ENCODE results near the gene OSBPL10. TPM values are rescaled to one million over a fixed set of nuclear protein-coding genes. Genes with fewer than 3 reads are reported as not detected.
A peak's percentile ranks its signal among the peaks of the same experiment; 100 is the strongest.

Gene OSBPL10
- polyA plus RNA-seq, 10 donors, result 8.2 to 14.1 (median 9.7) TPM

DNA sequence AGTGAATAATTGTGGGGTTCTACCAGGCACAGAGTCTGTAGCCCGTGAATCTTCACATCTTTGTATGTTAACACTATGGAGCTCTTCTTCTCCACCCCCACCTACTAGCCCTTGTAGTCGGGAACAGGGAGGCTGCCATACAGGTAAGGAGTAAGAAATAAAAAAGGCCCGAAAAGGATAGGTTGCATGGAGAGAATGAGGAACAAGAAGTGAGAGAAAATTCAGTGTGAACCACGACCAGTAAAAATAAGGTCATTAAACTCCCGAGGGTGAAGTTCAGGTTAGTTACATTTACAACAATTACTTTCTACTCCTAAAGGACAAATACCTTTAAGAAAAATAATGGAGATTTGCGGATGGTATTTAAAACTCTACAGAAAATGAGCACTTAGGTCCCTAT, 53.3 kb downstream of the OSBPL10 start:
- DNase-seq, result no peak

DNA sequence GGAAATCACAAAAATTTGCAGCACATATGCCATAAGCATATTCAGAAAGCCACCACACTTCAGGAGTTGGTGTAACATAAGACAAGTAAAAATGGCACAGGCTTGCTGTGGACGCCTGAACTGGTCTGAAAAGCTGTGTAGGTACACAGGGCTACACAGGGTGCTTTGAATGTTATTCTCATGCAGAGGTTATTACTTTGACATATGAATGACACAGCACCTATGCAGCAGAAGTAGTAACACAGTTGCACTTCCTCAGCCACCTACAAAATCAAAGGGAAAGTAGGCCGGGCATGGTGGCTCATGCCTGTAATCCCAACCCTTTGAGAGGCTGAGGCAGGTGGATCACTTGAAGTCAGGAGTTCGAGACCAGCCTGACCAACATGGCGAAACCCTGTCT, 54.5 kb downstream of the OSBPL10 start:
- no peak for DNase-seq

DNA sequence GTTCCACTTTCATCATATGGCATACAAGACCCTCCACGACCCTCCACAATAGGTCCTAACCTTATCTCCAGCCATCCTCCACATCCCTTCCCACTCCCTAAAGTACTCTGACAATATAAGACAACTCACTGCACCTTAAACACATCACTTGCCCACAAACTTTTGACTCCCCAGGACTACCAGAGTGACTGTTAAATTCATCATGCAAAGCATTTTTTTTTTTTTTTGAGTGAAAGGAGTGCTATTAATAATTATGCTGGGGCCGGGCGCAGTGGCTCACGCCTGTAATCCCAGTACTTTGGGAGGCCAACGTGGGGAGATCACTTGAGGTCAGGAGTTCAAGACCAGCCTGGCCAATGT, 55.8 kb downstream of the OSBPL10 start:
- no peak for DNase-seq

GRCh38 chr3:31924610-31925270, 56.3 kb downstream of the OSBPL10 start:
- DNase-seq, result no peak

GRCh38 chr3:31922962-31923361, 58.1 kb downstream of the OSBPL10 start:
- DNase-seq, result no peak

- no peak for DNase-seq
Observed at GRCh38 chr3:31921837-31922236, 59.2 kb downstream of the OSBPL10 start.

DNA sequence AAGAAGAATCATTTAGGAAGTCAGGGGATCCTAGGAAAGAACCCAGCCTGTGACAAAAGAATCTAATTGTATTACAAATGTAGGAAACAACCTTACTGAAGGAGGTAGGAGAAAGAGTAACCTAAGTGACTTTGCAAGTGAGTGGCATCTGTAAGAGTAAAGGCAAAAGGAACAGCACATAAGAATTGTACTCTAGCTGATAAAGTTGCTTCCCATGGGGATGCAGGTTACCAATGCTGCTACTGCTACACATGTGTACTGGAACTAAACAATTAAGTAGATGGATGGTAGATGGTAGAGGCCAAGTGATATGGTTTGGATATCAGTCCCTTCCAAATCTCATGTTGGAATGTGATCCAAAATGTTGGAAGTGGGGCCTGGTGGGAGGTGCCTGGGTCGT, 60.8 kb downstream of the OSBPL10 start:
- DNase-seq, result no peak

- DNase-seq, result no peak
Observed at GRCh38 chr3:31919528-31919927, 61.5 kb downstream of the OSBPL10 start.

GRCh38 chr3:31918179-31919150, 62.6 kb downstream of the OSBPL10 start:
- peak in 1 of 3 donors; percentile 39 for DNase-seq

DNA sequence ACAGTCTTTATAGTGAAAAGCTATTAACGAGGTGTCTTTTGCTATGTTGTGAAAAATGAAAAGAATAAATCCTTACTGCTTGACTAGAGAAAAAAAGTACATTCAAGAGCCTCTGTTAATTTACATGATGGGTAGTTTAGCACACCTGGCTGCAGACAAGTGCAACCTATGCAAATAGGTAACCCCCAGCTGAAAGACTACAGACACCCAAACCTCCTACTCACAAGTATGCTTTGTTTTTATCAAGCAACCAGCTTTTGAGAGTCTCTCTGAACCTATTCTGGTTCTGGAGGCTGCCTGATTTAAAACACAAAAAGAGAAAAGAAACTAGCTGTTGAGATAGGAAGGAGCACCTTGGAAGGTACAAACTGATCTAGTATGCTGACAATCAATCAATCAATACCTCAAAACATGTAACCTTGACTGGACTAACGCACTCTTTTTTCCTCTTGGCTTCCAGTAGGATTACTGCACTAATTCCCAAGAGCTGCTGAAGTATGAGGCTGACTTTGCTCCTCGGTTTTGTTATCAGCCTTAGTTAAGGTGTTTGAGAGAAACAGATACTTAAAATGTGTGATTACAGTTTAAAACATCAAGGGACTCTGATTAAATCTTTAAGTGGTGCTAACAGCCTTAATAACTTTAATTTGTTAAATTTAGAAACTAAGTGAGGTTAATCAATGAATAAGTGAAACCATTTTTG, 63.6 kb downstream of the OSBPL10 start:
- DNase-seq, result peak in 1 of 3 donors; percentile 42

DNA sequence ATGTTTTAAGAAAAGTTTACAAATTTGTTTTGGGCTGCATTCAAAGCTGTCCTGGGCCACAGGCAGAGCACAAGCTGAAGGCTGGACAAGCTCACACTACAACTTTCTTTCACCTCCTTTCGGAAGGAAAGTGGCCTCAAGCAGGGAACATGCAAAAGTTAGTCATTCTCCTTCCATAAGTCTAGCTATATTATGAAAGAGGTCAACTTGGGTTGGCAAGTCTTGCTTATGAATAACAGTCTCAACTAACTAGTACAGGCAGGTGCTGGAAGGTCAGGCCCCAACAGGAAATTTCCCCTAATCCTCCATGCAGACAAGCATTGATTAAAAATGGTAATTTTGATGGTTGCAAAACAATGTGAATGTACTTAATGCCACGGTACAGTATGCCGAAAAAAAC, 69.4 kb downstream of the OSBPL10 start:
- DNase-seq, result no peak

DNA sequence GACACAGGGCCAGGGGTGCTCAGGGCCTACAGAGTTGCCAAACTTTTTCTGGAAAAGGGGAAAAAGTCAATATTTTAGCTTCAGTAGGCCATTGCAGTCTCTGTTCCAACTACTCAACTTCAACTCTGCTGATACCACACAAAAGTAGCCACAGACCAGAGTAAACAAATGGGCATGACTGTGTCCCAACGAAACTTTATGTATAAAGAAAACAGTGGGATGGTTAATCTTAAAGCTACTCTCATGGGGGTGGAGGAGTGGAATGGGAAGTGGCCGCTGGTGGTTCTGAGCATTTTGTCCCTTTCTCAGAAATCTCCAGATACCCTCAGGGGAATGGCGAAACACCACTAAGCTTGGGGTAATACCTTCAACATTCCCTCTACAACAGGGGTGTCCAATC, 69.9 kb downstream of the OSBPL10 start:
- no peak for DNase-seq

DNA sequence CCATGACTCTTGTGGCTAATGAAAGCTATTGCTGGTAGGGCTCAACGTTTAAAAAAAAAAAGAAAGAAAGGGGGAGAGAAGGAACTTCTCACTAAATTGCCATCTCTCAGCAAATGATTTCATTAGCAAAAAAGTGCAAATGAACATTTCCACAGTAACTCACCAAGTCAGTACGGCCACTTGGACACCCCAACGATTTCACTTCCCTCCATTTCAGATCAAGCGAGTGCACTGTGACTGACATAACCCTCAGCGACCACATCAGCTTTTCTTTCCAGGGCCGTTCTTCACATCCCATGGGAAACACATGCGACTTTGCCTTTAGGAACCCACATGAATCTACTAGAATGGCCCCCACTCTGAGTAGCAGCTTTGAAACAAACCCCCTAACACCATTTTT, 71.6 kb downstream of the OSBPL10 start:
- DNase-seq, result no peak

- DNase-seq, result peak in 1 of 3 donors; percentile 21
Observed at GRCh38 chr3:31908391-31909097, 72.5 kb downstream of the OSBPL10 start.

DNA sequence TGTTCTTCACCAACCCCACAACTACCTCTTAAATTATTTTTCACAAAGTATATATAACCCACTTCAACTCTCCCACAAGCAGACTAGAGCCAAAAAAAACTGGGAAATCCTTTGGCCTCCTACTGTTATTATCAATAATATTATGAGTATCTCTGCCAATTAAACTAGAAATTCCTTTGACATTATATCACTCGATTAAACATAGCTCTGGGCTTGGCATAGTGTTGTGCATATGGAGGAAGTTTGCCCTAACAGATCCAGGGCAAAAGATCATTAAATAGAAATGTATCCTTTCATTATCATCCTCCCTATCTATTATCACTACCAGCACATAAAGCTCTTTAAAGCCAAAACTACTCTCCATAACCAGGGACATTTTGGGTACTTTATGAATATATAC, 74.9 kb downstream of the OSBPL10 start:
- no peak for DNase-seq

DNA sequence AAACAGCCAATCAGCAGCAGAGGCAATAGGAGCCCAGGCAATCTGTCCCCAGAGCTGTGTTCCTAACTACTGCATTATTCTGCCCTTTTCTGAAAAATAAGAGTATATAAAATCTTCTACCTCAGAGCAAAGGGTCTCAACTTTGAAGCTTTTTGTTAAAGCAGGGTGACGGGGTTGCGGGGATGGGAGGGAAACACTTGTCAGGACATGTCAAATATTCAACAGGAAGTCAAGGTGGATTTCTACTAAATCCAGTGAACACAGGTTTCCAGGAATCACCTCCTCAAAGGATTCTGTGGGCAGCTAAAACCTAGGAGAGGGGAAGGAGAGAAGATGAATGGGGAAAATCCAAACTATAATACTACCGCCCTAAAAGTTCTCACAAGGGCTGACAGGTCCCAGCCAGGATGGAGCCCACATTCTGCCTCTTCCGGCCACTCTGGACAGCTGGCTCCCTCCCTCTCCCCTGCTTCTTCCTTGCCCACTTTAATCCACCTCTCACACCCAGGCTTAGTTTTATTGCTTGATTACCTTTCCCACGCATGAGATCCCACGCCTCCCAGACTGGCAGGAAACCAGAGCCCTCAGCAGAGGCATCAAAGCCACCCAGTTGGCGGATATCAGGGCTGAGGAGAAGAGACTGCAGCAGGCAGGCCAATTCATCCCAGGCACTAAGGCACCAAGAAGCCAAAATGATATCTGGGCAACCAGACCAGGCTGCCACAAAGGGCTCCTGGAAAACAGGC, 77.2 kb downstream of the OSBPL10 start:
- DNase-seq, result no peak

DNA sequence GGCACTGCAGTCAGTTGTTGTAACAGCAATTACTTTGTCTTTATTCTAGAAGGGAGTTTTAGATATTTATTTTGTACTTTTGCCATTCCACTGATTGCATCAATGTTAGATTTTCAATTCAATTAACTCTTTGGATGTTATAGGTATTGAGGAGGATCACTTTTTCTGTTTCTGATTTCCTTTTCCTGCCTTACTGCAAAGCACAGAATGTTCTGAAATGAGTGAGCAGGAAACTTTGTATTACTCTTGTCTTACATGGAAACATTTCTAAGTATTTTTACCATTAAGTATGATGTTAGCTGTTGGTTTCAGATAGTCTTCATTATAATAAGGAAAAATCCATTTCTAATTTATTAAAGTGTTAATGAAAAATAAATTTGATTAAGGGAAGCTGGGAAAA, 80.5 kb downstream of the OSBPL10 start:
- DNase-seq, result no peak

DNA sequence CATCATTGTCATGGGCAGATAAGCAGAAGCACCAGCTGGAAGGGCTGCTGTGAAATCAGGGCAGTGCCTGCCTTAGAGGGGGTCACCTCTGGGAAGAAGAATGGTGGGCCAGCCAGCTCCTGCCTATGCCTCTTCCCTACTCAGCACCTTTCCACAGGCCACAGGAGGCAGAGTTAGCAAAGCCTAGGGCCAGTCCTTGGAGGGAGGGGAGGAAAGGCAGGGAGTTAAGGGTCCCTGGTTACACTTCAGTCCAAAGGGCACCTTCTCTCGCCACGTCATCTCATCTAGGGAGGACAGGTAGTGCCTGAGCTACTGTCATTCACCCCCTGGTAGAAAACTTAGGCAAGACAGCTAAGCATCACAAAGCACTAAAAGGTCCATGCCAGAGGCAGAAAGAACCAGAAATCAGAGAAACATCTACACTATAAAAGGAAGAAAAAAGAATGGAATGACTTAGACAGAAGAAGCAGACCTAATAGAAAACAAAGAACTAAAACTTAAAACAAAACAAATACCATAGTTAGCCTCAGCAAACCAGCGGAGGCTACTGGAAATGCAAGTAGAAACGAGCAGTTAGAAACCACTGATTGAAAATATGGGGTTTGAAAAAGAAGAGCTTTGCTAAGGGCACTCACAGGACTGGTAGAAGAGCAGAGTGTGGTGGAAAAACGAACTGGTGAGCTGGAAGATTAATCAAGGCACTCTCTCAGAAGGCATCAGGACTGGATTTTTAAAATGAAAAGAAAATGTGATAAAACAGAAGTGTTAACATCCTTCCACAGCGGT, 84.2 kb downstream of the OSBPL10 start:
- no peak for DNase-seq

GRCh38 chr3:31896026-31896425, 85.0 kb downstream of the OSBPL10 start:
- DNase-seq, result no peak

DNA sequence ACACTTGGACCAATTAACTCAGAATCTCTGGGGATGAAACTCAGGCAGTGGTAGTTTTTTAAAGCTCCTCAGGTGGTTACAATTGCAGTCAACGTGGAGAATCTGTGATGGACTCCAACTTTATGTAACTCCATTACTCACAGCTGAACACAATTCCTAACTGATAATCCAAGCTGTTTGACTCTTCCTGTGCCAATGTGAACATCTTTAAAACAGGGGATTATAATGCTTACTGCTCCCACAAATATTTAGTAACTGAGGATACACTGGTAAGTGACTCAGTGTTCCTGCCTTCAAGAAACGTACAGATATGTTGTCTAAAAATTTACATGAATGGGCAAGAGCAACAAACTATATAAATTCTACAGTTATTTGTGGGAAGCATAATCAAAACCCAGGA, 85.6 kb downstream of the OSBPL10 start:
- no peak for DNase-seq

All from muscle of back (tissue), 11 donors.